Calu3 (cell line): ENCODE results near the gene FA2H. TPM values are rescaled to one million over a fixed set of nuclear protein-coding genes. Genes with fewer than 3 reads are reported as not detected.

Experiments
- BruUV-seq: library from RNA; stranded (reverse); fragments of 400-500 nt; replicated peaks from 2 replicates; lab custom pipeline; 2021; lab: Mats Ljungman, UMichigan
- CTCF ChIA-PET: fragments of 300-600 bp; sonication (Branson Sonifier 250); formaldehyde crosslinking; loops from one replicate; lab custom pipeline; 2022; ENCODE audit warnings: antibody characterized with exemption; lab: Charles Lee
- DNase-seq: peaks from one replicate; pipeline ENCODE4 v3.0.0; 2022
- H3K27ac Mint-ChIP-seq: one replicate; pipeline ENCODE4 v1.8.0; 2022; ENCODE audit warnings: mixed read lengths; ENCODE audit not compliant: unreplicated experiment
- H3K27me3 Mint-ChIP-seq: one replicate; pipeline ENCODE4 v1.8.0; 2022; ENCODE audit warnings: mixed read lengths; ENCODE audit not compliant: unreplicated experiment
- H3K36me3 Mint-ChIP-seq: one replicate; pipeline ENCODE4 v1.8.0; 2022; ENCODE audit warnings: mild to moderate bottlenecking, moderate library complexity, mixed read lengths; ENCODE audit not compliant: insufficient read depth, unreplicated experiment
- H3K4me1 Mint-ChIP-seq: one replicate; pipeline ENCODE4 v1.8.0; 2022; ENCODE audit warnings: mild to moderate bottlenecking, low read depth, mixed read lengths; ENCODE audit not compliant: unreplicated experiment
- H3K4me3 Mint-ChIP-seq: one replicate; pipeline ENCODE4 v1.8.0; 2022; ENCODE audit warnings: mild to moderate bottlenecking, low read depth, moderate library complexity, mixed read lengths; ENCODE audit not compliant: unreplicated experiment
- H3K9me3 Mint-ChIP-seq: one replicate; pipeline ENCODE4 v1.8.0; 2022; ENCODE audit warnings: low read depth, mixed read lengths; ENCODE audit not compliant: unreplicated experiment
- CTCF ChIP-seq: fragments of 200-600 bp; IDR thresholded peaks from one replicate; pipeline ENCODE4 v1.8.0; 2022; ENCODE audit warnings: antibody characterized with exemption; ENCODE audit not compliant: unreplicated experiment
- intact Hi-C: fragments of 100-400 bp; cut with micrococcal nuclease; formaldehyde crosslinking; loops from one replicate; pipeline ENCODE4 v1.10.0; 2022; ENCODE audit not compliant: unreplicated experiment
- total RNA-seq: library from RNA; stranded (reverse); gene quantifications from 2 replicates; pipeline ENCODE4 v1.2.3, GENCODE V29; 2022

Gene FA2H
- total RNA-seq, 1 experiment from 2014 or later: 74.2 TPM

GRCh38 chr16:74700116-74700437 lies 74.5 kb downstream of the FA2H start:
- intact Hi-C loops: no loop called here
- peak; percentile 37 for DNase-seq

GRCh38 chr16:74699666-74700065 lies 75.0 kb downstream of the FA2H start:
- H3K27ac Mint-ChIP-seq: peak overlapping the region; percentile 99
- H3K36me3 Mint-ChIP-seq: peaks cover 47% of the 10 kb centered on the region
- CTCF ChIA-PET: interaction anchor here (1.2 to 4.9 kb wide), 2 partner anchors 42 to 163 kb away, joined by 3 to 22 read pairs; no protein-coding TSS in a partner anchor
- H3K4me1 Mint-ChIP-seq: peaks cover 37% of the 10 kb centered on the region
- BruUV-seq: TSS peak; percentile 33
- no peak for DNase-seq
- no peak for TF ChIP-seq CTCF
- peak overlapping the region; percentile 91 for H3K4me3 Mint-ChIP-seq
- intact Hi-C loops: no loop called here
- H3K9me3 Mint-ChIP-seq: no peaks in the 10 kb centered on the region
- no peaks in the 10 kb centered on the region for H3K27me3 Mint-ChIP-seq

More at GRCh38 chr16:74700116-74700437, 74.5 kb downstream of the FA2H start:
- peaks cover 37% of the 10 kb centered on the region for H3K4me1 Mint-ChIP-seq
- H3K36me3 Mint-ChIP-seq: peaks cover 44% of the 10 kb centered on the region
- TF ChIP-seq CTCF: no peak
- H3K27me3 Mint-ChIP-seq: no peaks in the 10 kb centered on the region
- CTCF ChIA-PET: interaction anchor here (0.5 to 4.9 kb wide), 9 partner anchors 10 to 490 kb away, joined by 3 to 22 read pairs (median 4); partner anchors contain the start of gene RFWD3
- BruUV-seq: no TSS peak
- peak overlapping the region; percentile 85 for H3K27ac Mint-ChIP-seq
- H3K9me3 Mint-ChIP-seq: no peaks in the 10 kb centered on the region
- H3K4me3 Mint-ChIP-seq: peak overlapping the region; percentile 91

- no peaks in the 10 kb centered on the region for H3K27me3 Mint-ChIP-seq
- H3K4me1 Mint-ChIP-seq: peaks cover 37% of the 10 kb centered on the region
- H3K4me3 Mint-ChIP-seq: peak overlapping the region; percentile 91
- intact Hi-C loops: no loop called here
- no peaks in the 10 kb centered on the region for H3K9me3 Mint-ChIP-seq
- peaks cover 60% of the 10 kb centered on the region for H3K36me3 Mint-ChIP-seq
- CTCF ChIA-PET: interaction anchor here (4.9 kb wide), 1 partner anchor 164 kb away, joined by 22 read pairs; no protein-coding TSS in a partner anchor
- H3K27ac Mint-ChIP-seq: peak overlapping the region; percentile 99
- no peak for TF ChIP-seq CTCF
- DNase-seq: no peak
- BruUV-seq: no TSS peak
These were observed 76.4 kb downstream of the FA2H start for GRCh38 chr16:74698222-74698621.

- TSS peak; percentile 90 for BruUV-seq
- Mint-ChIP-seq H3K27ac (peak overlapping the region; percentile 40), H3K4me3 (peak overlapping the region; percentile 66), H3K27me3 (no peaks in the 10 kb centered on the region), H3K36me3 (peaks cover 72% of the 10 kb centered on the region), H3K4me1 (peaks cover 26% of the 10 kb centered on the region), H3K9me3 (no peaks in the 10 kb centered on the region)
- peak; percentile 88 for DNase-seq
- intact Hi-C loops: no loop called here
- TF ChIP-seq CTCF: no peak
- CTCF ChIA-PET: interaction anchor here (0.6 to 1.4 kb wide), 4 partner anchors 79 to 538 kb away, joined by 3 to 5 read pairs (median 4); partner anchors contain the start of gene FA2H
These were observed 78.9 kb downstream of the FA2H start for GRCh38 chr16:74695450-74696422.
